Measurements from ENCODE around the gene NDNF. TPM values are rescaled to one million over a fixed set of nuclear protein-coding genes. Genes with fewer than 3 reads are reported as not detected.

NDNF gene
- total RNA-seq, 2 donors from 2014 or later, result 5.2 to 5.7 TPM

- intact Hi-C loops (cut with DNase I), result no loop called here
- no peak for TF ChIP-seq CTCF (IDR thresholded peaks at IDR 0.05)
- no peak for TF ChIP-seq POLR2A (IDR thresholded peaks at IDR 0.05)
- no peak for TF ChIP-seq POLR2AphosphoS5 (IDR thresholded peaks at IDR 0.05)
- Histone ChIP-seq H3K36me3 (no peaks in the 10 kb centered on the region), H3K9me3 (no peaks in the 10 kb centered on the region), H3K27ac (peak overlapping the region in 1 of 2 donors; percentile 48), H3K27me3 (replicated peaks; ENCODE audit: insufficient read depth) (no peaks in the 10 kb centered on the region), H3K4me3 (peak overlapping the region; percentile 41 to 42), H3K4me1 (replicated peaks) (no peaks in the 10 kb centered on the region)
- no peak for DNase-seq (ENCODE audit: low spot score)
- 12% methylated on average over 12 of the region's 12 CpGs for WGBS
Observed at GRCh38 chr4:121073004-121073435, 685 bp upstream of the NDNF start.

- intact Hi-C loops (cut with DNase I), result no loop called here
- Histone ChIP-seq H3K9me3 (no peaks in the 10 kb centered on the region), H3K27me3 (replicated peaks; ENCODE audit: insufficient read depth) (no peaks in the 10 kb centered on the region), H3K4me3 (peak overlapping the region; percentile 41 to 42), H3K27ac (peak overlapping the region; percentile 53 to 61), H3K36me3 (no peaks in the 10 kb centered on the region), H3K4me1 (replicated peaks) (no peaks in the 10 kb centered on the region)
- DNase-seq (ENCODE audit: low spot score), result no peak
- under 1% methylated on average over 34 of the region's 34 CpGs for WGBS
- TF ChIP-seq CTCF (IDR thresholded peaks at IDR 0.05) (no peak), POLR2AphosphoS5 (IDR thresholded peaks at IDR 0.05) (no peak), POLR2A (IDR thresholded peaks at IDR 0.05) (no peak)
Observed at GRCh38 chr4:121071640-121072223, 603 bp downstream of the NDNF start.

GRCh38 chr4:121070696-121071639 is 1.4 kb downstream of the NDNF start:
- DNase-seq (ENCODE audit: low spot score), result no peak
- intact Hi-C loops (cut with DNase I), result no loop called here
- H3K27me3 ChIP-seq (replicated peaks; ENCODE audit: insufficient read depth), result no peaks in the 10 kb centered on the region
- TF ChIP-seq POLR2AphosphoS5 (IDR thresholded peaks at IDR 0.05), result no peak
- no peak for TF ChIP-seq POLR2A (IDR thresholded peaks at IDR 0.05)
- no peak for TF ChIP-seq CTCF (IDR thresholded peaks at IDR 0.05)
- H3K4me3 ChIP-seq, result peak overlapping the region; percentile 41 to 42
- peak overlapping the region; percentile 53 to 61 for H3K27ac ChIP-seq
- no peaks in the 10 kb centered on the region for H3K36me3 ChIP-seq
- no peaks in the 10 kb centered on the region for H3K9me3 ChIP-seq
- 4% methylated on average over 59 of the region's 64 CpGs for WGBS
- no peaks in the 10 kb centered on the region for H3K4me1 ChIP-seq (replicated peaks)

GRCh38 chr4:121070274-121070673 is 2.1 kb downstream of the NDNF start:
- DNase-seq (ENCODE audit: low spot score), result no peak
- Histone ChIP-seq H3K9me3 (no peaks in the 10 kb centered on the region), H3K4me3 (peak overlapping the region; percentile 41 to 42), H3K4me1 (replicated peaks) (no peaks in the 10 kb centered on the region), H3K27ac (peak overlapping the region; percentile 53 to 61), H3K36me3 (no peaks in the 10 kb centered on the region), H3K27me3 (replicated peaks; ENCODE audit: insufficient read depth) (no peaks in the 10 kb centered on the region)
- 45% methylated on average over 12 of the region's 12 CpGs for WGBS
- intact Hi-C loops (cut with DNase I), result no loop called here
- TF ChIP-seq POLR2A (IDR thresholded peaks at IDR 0.05) (no peak), POLR2AphosphoS5 (IDR thresholded peaks at IDR 0.05) (no peak), CTCF (IDR thresholded peaks at IDR 0.05) (no peak)

Data from prostate gland (tissue), 2 donors.